Heart left ventricle (tissue), 13 donors: Measurements from ENCODE around the gene PLA2G7.

Source experiments
- POLR2A ChIP-seq, 2 donors: fragments of 450-650 bp; IDR thresholded peaks; one replicate each; pipeline ENCODE4 v1.6.1; 2017; ENCODE audit warnings: antibody characterized with exemption in 2 of 2, mild to moderate bottlenecking in 2 of 2, moderate library complexity in 2 of 2
- TF ChIP-seq, protein P1 (sequence below), 12 donors: fragments of 200-600 bp; sonication (generic) in 4 of 12; IDR thresholded peaks; one replicate each; pipeline versions ENCODE4 v1.5.0 to v1.8.0; 2018 to 2022; ENCODE audit warnings: antibody characterized with exemption in 12 of 12, mild to moderate bottlenecking in 5 of 12
- donor health status: ischemic (EF 13 %, LVEDD 7.1; RV severe dilation, severe dysfunction).
- donor health status: DM: no; HTN: yes; CAD: no.
- donor health status: DM: no; HTN: no; CAD: no.
- donor health status: ischemic (EF 25% LVEDD 6.9; RV normal size, moderate dysfunction).
- donor health status: ischemic (EF 25% LVEDD 5.7; RV mildly dilated, moderate dysfunction).
- donor health status: ischemic (EF 35%, LVEDD 5.7; RV mildly dilated, moderate dysfunction).
- donor health status: nonischemic (EF 11% LVEDD 7.7; RV severe dilation, severe dysfunction).
- donor health status: DM: yes; HTN: yes; CAD: no.
- donor health status: PGD.
- donor health status: ischemic (EF 29% LVEDD 5.4; RV normal size, mild dysfunction).
- donor health status: nonischemic (EF 23%, LVEDD 6.1; RV moderate dilation, normal function).

DNA sequence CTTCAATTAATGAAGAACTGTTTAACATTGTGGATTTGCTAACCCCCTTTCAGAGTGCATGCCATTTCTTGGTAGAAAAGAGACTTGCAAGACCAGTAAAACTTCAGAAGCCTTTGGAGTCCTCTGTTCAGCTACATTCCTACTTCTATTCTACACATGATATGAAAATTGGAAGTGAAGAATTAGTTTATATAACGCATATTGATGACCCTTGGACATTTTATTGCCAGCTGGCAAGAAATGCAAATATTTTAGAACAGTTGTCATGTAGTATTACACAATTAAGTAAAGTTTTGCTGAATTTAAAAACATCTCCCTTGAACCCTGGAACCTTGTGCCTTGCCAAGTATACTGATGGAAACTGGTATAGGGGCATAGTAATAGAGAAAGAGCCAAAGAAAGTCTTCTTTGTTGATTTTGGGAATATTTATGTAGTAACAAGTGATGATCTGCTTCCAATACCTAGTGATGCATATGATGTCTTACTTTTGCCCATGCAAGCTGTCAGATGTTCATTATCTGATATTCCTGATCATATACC lies 44.2 kb downstream of the PLA2G7 start:
- no peak for TF ChIP-seq POLR2A (IDR thresholded peaks at IDR 0.05)
- TF ChIP-seq, protein P1, sequence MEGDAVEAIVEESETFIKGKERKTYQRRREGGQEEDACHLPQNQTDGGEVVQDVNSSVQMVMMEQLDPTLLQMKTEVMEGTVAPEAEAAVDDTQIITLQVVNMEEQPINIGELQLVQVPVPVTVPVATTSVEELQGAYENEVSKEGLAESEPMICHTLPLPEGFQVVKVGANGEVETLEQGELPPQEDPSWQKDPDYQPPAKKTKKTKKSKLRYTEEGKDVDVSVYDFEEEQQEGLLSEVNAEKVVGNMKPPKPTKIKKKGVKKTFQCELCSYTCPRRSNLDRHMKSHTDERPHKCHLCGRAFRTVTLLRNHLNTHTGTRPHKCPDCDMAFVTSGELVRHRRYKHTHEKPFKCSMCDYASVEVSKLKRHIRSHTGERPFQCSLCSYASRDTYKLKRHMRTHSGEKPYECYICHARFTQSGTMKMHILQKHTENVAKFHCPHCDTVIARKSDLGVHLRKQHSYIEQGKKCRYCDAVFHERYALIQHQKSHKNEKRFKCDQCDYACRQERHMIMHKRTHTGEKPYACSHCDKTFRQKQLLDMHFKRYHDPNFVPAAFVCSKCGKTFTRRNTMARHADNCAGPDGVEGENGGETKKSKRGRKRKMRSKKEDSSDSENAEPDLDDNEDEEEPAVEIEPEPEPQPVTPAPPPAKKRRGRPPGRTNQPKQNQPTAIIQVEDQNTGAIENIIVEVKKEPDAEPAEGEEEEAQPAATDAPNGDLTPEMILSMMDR (IDR thresholded peaks at IDR 0.05): no peak
